ENCODE results near the gene KHDC1L. TPM values are rescaled to one million over a fixed set of nuclear protein-coding genes. Genes with fewer than 3 reads are reported as not detected.

Gene KHDC1L
- total and polyA plus RNA-seq, 2 of the 13 experiments (the other 11 are each of a cell fraction or from before 2014, with no cell fraction given) = not detected

DNA sequence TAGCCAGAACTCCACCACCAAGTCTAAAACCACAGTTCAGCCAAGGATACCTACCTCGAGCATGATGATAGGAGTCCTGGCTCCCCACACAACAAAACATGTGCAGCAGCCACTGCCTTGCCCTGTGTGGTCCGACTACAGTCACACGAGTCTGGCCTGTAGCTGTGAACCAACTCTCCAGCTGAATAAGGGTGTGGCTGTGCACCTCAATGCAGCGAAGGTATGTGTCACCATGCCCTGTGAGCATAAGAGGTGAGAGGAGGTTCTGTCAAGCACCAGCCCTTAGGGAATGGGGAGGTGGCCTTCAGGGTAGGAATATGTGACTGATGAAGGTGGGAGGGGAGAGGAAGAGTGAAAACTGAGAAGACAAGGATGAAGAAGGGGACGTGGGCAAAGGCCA is 16.7 kb upstream of the KHDC1L start:
- no peak overlapping the region for H3K9ac ChIP-seq (ENCODE audit: insufficient read depth, low read depth, low read length)
- POLR2A ChIA-PET = no interaction called here
- DNase-seq (ENCODE audit: low spot score) (no peak), FAIRE-seq (no peak), ATAC-seq (no peak)
- H3K4me1 ChIP-seq (ENCODE audit: insufficient read depth, low read length) = no peaks in the 10 kb centered on the region
- no peaks in the 10 kb centered on the region for H4K20me1 ChIP-seq (ENCODE audit: insufficient read depth, low read length)
- no peaks in the 10 kb centered on the region for H3K79me2 ChIP-seq (ENCODE audit: insufficient read depth, low read length)
- WGBS (ENCODE audit: low lambda C conversion rate) = 0% methylated on average over 5 of the region's 5 CpGs
- H2AFZ ChIP-seq (ENCODE audit: low read length) = no peak overlapping the region
- CTCF ChIA-PET (ENCODE audit: low intra/inter-chr PET ratio, low total read pairs) = no interaction called here
- H3K4me3 ChIP-seq (replicated peaks in 1 of 3; ENCODE audit: insufficient read depth in 1 of 3, low read depth in 2 of 3, low read length in 3 of 3) = no peak overlapping the region
- no peak overlapping the region for H3K4me2 ChIP-seq (ENCODE audit: low read depth, low read length)
- H3K9me3 ChIP-seq (ENCODE audit: low read length) = no peaks in the 10 kb centered on the region
- H3K27ac ChIP-seq (ENCODE audit: extremely low read length, insufficient read depth, low read length) = no peak overlapping the region
- in situ Hi-C loops (cut with HindIII; ENCODE audit: extremely low pct_ligation_motif_present, low pct_unique_long_range_greater_than_20kb) (no loop called here), intact Hi-C loops (cut with micrococcal nuclease; ENCODE audit: unreplicated experiment) (no loop called here)
- H3K36me3 ChIP-seq (replicated peaks in 1 of 2; ENCODE audit: control insufficient read depth in 1 of 2, insufficient read depth in 2 of 2, low read length in 2 of 2) = no peaks in the 10 kb centered on the region
- TF ChIP-seq, protein P1, sequence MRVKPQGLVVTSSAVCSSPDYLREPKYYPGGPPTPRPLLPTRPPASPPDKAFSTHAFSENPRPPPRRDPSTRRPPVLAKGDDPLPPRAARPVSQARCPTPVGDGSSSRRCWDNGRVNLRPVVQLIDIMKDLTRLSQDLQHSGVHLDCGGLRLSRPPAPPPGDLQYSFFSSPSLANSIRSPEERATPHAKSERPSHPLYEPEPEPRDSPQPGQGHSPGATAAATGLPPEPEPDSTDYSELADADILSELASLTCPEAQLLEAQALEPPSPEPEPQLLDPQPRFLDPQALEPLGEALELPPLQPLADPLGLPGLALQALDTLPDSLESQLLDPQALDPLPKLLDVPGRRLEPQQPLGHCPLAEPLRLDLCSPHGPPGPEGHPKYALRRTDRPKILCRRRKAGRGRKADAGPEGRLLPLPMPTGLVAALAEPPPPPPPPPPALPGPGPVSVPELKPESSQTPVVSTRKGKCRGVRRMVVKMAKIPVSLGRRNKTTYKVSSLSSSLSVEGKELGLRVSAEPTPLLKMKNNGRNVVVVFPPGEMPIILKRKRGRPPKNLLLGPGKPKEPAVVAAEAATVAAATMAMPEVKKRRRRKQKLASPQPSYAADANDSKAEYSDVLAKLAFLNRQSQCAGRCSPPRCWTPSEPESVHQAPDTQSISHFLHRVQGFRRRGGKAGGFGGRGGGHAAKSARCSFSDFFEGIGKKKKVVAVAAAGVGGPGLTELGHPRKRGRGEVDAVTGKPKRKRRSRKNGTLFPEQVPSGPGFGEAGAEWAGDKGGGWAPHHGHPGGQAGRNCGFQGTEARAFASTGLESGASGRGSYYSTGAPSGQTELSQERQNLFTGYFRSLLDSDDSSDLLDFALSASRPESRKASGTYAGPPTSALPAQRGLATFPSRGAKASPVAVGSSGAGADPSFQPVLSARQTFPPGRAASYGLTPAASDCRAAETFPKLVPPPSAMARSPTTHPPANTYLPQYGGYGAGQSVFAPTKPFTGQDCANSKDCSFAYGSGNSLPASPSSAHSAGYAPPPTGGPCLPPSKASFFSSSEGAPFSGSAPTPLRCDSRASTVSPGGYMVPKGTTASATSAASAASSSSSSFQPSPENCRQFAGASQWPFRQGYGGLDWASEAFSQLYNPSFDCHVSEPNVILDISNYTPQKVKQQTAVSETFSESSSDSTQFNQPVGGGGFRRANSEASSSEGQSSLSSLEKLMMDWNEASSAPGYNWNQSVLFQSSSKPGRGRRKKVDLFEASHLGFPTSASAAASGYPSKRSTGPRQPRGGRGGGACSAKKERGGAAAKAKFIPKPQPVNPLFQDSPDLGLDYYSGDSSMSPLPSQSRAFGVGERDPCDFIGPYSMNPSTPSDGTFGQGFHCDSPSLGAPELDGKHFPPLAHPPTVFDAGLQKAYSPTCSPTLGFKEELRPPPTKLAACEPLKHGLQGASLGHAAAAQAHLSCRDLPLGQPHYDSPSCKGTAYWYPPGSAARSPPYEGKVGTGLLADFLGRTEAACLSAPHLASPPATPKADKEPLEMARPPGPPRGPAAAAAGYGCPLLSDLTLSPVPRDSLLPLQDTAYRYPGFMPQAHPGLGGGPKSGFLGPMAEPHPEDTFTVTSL (CRISPR knock-in tag; IDR thresholded peaks at IDR 0.05; ENCODE audit: borderline replicate concordance) = no peak
- no peak for TF ChIP-seq ERF (CRISPR knock-in tag; IDR thresholded peaks at IDR 0.05)
- TF ChIP-seq ISL2 (CRISPR knock-in tag; IDR thresholded peaks at IDR 0.05) = no peak
- TF ChIP-seq CBFB (CRISPR knock-in tag; IDR thresholded peaks at IDR 0.05) = no peak
- TF ChIP-seq, protein P2, sequence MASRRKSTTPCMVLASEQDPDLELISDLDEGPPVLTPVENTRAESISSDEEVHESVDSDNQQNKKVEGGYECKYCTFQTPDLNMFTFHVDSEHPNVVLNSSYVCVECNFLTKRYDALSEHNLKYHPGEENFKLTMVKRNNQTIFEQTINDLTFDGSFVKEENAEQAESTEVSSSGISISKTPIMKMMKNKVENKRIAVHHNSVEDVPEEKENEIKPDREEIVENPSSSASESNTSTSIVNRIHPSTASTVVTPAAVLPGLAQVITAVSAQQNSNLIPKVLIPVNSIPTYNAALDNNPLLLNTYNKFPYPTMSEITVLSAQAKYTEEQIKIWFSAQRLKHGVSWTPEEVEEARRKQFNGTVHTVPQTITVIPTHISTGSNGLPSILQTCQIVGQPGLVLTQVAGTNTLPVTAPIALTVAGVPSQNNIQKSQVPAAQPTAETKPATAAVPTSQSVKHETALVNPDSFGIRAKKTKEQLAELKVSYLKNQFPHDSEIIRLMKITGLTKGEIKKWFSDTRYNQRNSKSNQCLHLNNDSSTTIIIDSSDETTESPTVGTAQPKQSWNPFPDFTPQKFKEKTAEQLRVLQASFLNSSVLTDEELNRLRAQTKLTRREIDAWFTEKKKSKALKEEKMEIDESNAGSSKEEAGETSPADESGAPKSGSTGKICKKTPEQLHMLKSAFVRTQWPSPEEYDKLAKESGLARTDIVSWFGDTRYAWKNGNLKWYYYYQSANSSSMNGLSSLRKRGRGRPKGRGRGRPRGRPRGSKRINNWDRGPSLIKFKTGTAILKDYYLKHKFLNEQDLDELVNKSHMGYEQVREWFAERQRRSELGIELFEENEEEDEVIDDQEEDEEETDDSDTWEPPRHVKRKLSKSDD (CRISPR knock-in tag; IDR thresholded peaks at IDR 0.05; ENCODE audit: low read depth) = no peak
- TF ChIP-seq ZNF567 (CRISPR knock-in tag; IDR thresholded peaks at IDR 0.05; ENCODE audit: borderline replicate concordance) = no peak
- no TSS peak for BruUV-seq (replicated peaks)
- H3K27me3 ChIP-seq (ENCODE audit: control insufficient read depth in 1 of 2, insufficient read depth in 2 of 2, low read length in 2 of 2) = peaks cover 1 to 2% of the 10 kb centered on the region in 2 experiments; a peak in 2 of 5 replicates

Data from HepG2 (cell line).